Colonic mucosa (tissue), 4 donors: ENCODE data around the gene GMCL2. TPM values are rescaled to one million over a fixed set of nuclear protein-coding genes. Genes with fewer than 3 reads are reported as not detected.

Experiments used
- DNase-seq: peaks from one replicate; pipeline ENCODE4 v3.0.0-alpha.2; 2020
- H3K27ac ChIP-seq: fragments of 200-600 bp; one replicate; pipeline ENCODE4 v1.8.0; 2021
- H3K27me3 ChIP-seq: fragments of 200-600 bp; one replicate; pipeline ENCODE4 v1.8.0; 2021
- H3K36me3 ChIP-seq: fragments of 200-600 bp; one replicate; pipeline ENCODE4 v1.8.0; 2021
- H3K4me1 ChIP-seq: fragments of 200-600 bp; one replicate; pipeline ENCODE4 v1.8.0; 2021; ENCODE audit warnings: mild to moderate bottlenecking
- H3K4me3 ChIP-seq: fragments of 200-600 bp; one replicate; pipeline ENCODE4 v1.8.0; 2021
- H3K9ac ChIP-seq, 2 donors: one replicate each; pipeline ENCODE4 v1.7.0; 2013; ENCODE audit warnings: control low read depth in 2 of 2, low read depth in 2 of 2, low read length in 2 of 2
- H3K9me3 ChIP-seq: fragments of 200-600 bp; one replicate; pipeline ENCODE4 v1.8.0; 2021
- intact Hi-C: fragments of 100-400 bp; cut with DNase I; formaldehyde crosslinking; loops from one replicate; pipeline ENCODE4 v1.14.1; 2022
- total RNA-seq, 2 donors: library from RNA; stranded (reverse); fragmentation: NEBNext Ultra II Directional in 1 of 2; extraction: Animal tissue kit (Norgen Biotek cat#: 25700) in 1 of 2; gene quantifications; one replicate each; pipeline ENCODE4 v1.2.1, GENCODE V29; 2021
- TF ChIP-seq, protein P1 (sequence below): fragments of 200-600 bp; IDR thresholded peaks from one replicate; pipeline ENCODE4 v1.8.0; 2022; ENCODE audit warnings: antibody characterized with exemption, mild to moderate bottlenecking
- donor health status: healthy.
- donor health status: DM: no; HTN: no; CAD: no.
- donor health status: DM: no; HTN: no; CAD: no.

The GMCL2 gene
- total RNA-seq, 2 donors from 2014 or later, result not detected

DNA sequence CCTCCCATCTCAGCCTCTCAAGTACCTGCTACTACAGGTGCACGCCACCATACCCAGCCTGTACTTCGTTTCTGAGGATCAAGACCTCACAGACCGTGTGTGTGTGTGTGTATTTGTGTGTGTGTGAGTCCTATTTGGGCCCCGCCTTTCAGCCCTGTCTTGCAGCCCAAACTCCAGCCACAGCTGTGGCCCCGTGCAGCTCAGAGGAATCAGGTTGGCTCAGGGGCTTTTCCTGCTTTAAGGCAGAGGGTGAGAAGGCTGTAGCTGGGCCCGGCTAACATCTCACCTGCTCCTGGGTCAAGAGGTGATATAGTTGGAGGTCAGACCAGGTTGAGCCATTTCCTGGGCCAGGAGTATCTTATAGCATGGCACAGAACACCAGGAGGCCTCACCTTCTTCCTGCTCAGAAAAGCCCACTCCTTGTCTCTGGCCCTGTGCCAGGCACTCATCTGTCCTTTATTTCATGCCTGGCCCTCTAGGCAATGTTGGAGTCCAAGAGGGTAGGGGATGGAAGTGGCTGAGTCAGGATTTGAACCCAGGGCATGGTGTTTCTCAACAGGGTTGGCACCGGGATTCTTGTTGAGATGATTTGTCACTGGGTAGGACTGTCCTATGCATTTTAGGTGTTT lies 47.1 kb upstream of the GMCL2 start:
- Histone ChIP-seq H3K27ac (no peak overlapping the region), H3K27me3 (no peaks in the 10 kb centered on the region), H3K4me3 (no peak overlapping the region), H3K9ac (peak overlapping the region in 1 of 2 donors; percentile 42), H3K36me3 (no peaks in the 10 kb centered on the region), H3K9me3 (no peaks in the 10 kb centered on the region), H3K4me1 (peaks cover 45% of the 10 kb centered on the region)
- intact Hi-C loops, result no loop called here
- DNase-seq, result no peak
- TF ChIP-seq, protein P1, sequence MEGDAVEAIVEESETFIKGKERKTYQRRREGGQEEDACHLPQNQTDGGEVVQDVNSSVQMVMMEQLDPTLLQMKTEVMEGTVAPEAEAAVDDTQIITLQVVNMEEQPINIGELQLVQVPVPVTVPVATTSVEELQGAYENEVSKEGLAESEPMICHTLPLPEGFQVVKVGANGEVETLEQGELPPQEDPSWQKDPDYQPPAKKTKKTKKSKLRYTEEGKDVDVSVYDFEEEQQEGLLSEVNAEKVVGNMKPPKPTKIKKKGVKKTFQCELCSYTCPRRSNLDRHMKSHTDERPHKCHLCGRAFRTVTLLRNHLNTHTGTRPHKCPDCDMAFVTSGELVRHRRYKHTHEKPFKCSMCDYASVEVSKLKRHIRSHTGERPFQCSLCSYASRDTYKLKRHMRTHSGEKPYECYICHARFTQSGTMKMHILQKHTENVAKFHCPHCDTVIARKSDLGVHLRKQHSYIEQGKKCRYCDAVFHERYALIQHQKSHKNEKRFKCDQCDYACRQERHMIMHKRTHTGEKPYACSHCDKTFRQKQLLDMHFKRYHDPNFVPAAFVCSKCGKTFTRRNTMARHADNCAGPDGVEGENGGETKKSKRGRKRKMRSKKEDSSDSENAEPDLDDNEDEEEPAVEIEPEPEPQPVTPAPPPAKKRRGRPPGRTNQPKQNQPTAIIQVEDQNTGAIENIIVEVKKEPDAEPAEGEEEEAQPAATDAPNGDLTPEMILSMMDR, result no peak

DNA sequence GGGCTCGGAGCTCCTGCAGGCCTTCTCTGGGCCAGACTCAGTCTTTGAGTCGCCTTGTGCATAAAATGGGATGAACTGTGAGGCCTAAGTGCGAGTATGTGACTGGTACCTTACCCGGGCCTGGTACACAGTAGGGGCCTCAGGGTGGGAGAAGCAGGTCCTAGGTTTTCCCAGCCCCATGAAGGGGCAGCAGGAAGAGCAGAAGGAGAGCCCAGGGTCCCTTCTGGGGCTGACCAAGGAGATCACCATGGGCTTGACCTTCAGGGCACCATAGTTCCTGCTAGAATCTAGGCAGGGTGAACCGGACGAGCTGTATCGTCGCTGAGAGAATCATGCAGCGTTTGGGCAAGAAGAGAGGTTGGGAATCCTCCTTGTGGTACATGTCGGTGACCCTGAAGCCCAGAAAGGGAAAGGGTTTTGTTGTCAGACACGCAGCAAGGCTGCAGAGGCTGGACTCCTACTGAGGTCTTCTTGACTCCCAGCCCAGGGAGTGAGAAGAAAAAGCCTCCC lies 45.8 kb upstream of the GMCL2 start:
- H3K4me3 ChIP-seq, result peak overlapping the region; percentile 81
- H3K9me3 ChIP-seq, result no peaks in the 10 kb centered on the region
- DNase-seq, result no peak
- H3K9ac ChIP-seq, result peak overlapping the region; percentile 94 to 98
- H3K27ac ChIP-seq, result peak overlapping the region; percentile 96
- H3K4me1 ChIP-seq, result peaks cover 40% of the 10 kb centered on the region
- H3K36me3 ChIP-seq, result no peaks in the 10 kb centered on the region
- intact Hi-C loops, result no loop called here
- TF ChIP-seq, protein P1, result no peak
- no peaks in the 10 kb centered on the region for H3K27me3 ChIP-seq

DNA sequence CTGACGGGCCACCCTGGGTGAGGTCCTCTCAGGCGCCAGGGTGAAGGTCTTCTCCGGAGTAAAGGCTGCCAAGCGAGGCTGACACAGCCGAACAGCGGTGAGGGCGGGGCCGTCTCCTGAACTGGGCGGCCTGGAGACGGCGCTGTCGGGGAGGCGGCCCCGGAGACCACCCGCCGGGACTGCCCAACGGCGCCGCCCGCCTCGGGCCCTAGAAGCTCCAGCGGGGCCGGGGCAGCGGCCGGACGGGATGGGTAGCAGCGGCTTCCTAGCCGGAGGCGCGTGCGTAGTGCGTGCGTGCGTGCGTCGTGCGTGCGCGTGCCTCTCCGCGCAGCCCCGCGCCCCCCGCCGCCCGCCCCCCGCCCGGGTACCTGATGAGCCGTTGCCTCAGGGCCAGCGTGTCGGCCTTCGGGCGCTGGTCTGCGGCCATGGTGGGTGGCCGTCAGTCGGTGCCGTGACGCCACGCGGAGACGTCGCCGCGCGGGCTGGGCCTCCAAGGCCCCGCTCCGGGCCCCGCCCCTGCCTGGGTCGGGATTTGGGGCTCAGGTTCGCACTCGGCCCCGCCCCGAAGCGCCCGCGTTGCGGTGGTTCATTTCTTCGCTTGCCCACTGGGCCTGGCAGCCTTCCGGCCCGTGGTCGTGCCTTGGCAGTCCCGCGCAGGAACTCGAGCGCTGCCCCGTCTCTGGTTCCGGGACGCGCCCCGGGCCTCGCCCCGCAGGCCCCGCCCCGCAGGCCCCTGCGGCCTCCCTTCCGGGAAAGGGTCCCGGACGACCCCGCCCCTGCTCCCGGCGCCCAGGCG lies 45.2 kb upstream of the GMCL2 start, which contains the start of gene PHYKPL:
PHYKPL (minus strand) TSS at position 679 of the 796 bp plus-strand sequence; CDS start at position 427, 252 bp downstream.
- intact Hi-C loops, result no loop called here
- Histone ChIP-seq H3K36me3 (no peaks in the 10 kb centered on the region), H3K9me3 (no peaks in the 10 kb centered on the region), H3K4me3 (peak within 1 kb of the TSS; percentile 81), H3K27ac (peak within 1 kb of the TSS; percentile 96), H3K9ac (peak within 1 kb of the TSS; percentile 94 to 98), H3K27me3 (no peaks in the 10 kb centered on the region), H3K4me1 (peaks cover 42% of the 10 kb centered on the region)
- peak; percentile 73 for DNase-seq
- TF ChIP-seq, protein P1, result no peak

DNA sequence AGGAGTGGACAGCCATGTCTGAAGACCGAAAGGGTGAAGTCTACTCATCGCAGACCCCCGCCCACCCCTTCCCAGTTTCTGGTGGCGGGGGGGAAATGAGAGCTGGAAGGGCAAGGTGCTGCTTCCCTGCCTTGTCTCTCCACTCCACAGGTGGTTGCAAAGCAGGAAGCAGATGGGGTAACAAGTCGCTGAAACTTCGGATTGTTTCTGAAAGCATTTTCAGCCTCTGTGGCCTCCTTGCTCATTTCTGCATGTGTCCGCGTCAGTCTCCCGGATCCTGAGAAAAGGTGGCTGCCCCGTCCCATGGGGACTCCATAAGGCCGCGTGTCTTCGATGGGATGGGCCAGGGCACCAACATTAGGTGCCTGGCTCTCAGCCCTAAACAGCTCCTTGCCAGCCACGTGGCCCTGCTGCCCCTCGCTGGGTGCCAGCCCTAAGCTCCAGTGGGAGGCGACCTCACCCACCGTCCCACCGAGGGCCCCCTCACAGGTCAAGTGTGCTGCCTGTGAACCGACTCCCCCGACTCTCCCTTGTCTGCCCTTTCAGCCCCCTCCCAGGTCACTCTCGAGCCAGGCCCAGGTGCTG lies 44.5 kb upstream of the GMCL2 start:
- Histone ChIP-seq H3K9me3 (no peaks in the 10 kb centered on the region), H3K27ac (peak overlapping the region; percentile 96), H3K27me3 (no peaks in the 10 kb centered on the region), H3K4me3 (peak overlapping the region; percentile 81), H3K4me1 (peaks cover 35% of the 10 kb centered on the region), H3K36me3 (no peaks in the 10 kb centered on the region), H3K9ac (peak overlapping the region; percentile 94 to 98)
- TF ChIP-seq, protein P1, result no peak
- no peak for DNase-seq
- intact Hi-C loops, result no loop called here

DNA sequence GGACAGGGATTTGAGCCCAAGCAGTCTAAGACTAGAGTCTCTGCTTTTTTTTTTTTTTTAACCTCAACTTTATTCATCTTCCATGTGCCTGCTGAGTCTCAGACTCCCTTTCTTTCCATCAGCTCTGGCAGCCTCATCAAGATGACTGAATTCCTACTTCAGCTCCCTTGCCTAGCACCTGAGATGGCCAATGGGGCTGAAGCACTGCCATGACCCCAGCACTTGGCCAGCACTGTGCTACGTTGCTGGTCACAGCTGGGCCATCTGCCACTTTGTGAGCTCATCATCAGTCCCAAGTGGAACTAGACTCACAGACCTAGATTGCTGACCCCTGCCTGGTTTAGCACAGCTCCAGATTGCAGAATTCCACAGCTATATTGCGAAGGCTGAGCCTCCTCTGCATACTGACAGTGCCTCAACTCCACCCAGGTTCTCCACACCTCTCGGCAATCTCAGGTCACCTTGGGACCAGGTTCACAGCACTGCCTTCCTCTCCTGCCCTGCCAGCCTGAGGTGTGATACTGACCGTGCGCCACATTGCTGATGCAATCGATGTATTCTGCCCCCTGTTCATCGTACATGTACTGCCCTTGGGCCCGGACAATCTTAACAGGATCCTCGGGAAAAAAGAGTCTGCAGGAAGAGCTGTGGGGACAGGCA lies 43.8 kb upstream of the GMCL2 start:
- intact Hi-C loops, result no loop called here

More for the DNA sequence above, 43.8 kb upstream of the GMCL2 start:
- TF ChIP-seq, protein P1, result no peak
- Histone ChIP-seq H3K36me3 (no peaks in the 10 kb centered on the region), H3K27ac (peak overlapping the region; percentile 96), H3K4me1 (peaks cover 31% of the 10 kb centered on the region), H3K9ac (peak overlapping the region; percentile 94 to 98), H3K27me3 (no peaks in the 10 kb centered on the region), H3K9me3 (no peaks in the 10 kb centered on the region), H3K4me3 (peak overlapping the region; percentile 81)
- no peak for DNase-seq
